GM12865 (cell line): ENCODE data around the gene PTPRH.

Source experiments
- DNase-seq: peaks from one replicate; pipeline ENCODE4 v3.0.0; 2010; ENCODE audit warnings: low read depth
- H3K4me3 ChIP-seq: 2 replicates; pipeline ENCODE4 v1.5.1; 2011; ENCODE audit warnings: mild to moderate bottlenecking, low read depth, low read length, control low read depth
- CTCF ChIP-seq: IDR thresholded peaks from 2 replicates; pipeline ENCODE4 v1.5.1; 2011; ENCODE audit warnings: low read length, control low read depth, low read depth, inconsistent platforms; ENCODE audit not compliant: insufficient read depth; ENCODE audit errors: missing control alignments

Gene PTPRH

GRCh38 chr19:55248704-55249103 is 39.4 kb upstream of the PTPRH start:
- no peak overlapping the region for H3K4me3 ChIP-seq
- no peak for TF ChIP-seq CTCF
- DNase-seq, result no peak

GRCh38 chr19:55248166-55248675 is 38.9 kb upstream of the PTPRH start:
- TF ChIP-seq CTCF, result no peak
- no peak overlapping the region for H3K4me3 ChIP-seq
- DNase-seq, result no peak

GRCh38 chr19:55247621-55248099 is 38.4 kb upstream of the PTPRH start:
- DNase-seq, result no peak
- no peak for TF ChIP-seq CTCF
- H3K4me3 ChIP-seq, result no peak overlapping the region

GRCh38 chr19:55246462-55247451 is 37.5 kb upstream of the PTPRH start:
- no peak overlapping the region for H3K4me3 ChIP-seq
- no peak for DNase-seq
- TF ChIP-seq CTCF, result no peak

GRCh38 chr19:55245236-55245904 is 36.1 kb upstream of the PTPRH start:
- TF ChIP-seq CTCF, result no peak
- H3K4me3 ChIP-seq, result no peak overlapping the region
- no peak for DNase-seq

- no peak overlapping the region for H3K4me3 ChIP-seq
- DNase-seq, result no peak
- no peak for TF ChIP-seq CTCF
Measured at GRCh38 chr19:55244004-55244680, 34.8 kb upstream of the PTPRH start.
